Measurements from ENCODE around the gene ZNF682.
"Not testable (repeated sequence)": the region's sequence is repeated elsewhere in the genome, so short reads cannot be mapped to it uniquely, and the experiment has no call there.

The ZNF682 gene

GRCh38 chr19:19964416-19964815, 74.9 kb downstream of the ZNF682 start:
- H3K4me3 ChIP-seq (ENCODE audit: low read length), result no peak overlapping the region
- TF ChIP-seq, protein P1, sequence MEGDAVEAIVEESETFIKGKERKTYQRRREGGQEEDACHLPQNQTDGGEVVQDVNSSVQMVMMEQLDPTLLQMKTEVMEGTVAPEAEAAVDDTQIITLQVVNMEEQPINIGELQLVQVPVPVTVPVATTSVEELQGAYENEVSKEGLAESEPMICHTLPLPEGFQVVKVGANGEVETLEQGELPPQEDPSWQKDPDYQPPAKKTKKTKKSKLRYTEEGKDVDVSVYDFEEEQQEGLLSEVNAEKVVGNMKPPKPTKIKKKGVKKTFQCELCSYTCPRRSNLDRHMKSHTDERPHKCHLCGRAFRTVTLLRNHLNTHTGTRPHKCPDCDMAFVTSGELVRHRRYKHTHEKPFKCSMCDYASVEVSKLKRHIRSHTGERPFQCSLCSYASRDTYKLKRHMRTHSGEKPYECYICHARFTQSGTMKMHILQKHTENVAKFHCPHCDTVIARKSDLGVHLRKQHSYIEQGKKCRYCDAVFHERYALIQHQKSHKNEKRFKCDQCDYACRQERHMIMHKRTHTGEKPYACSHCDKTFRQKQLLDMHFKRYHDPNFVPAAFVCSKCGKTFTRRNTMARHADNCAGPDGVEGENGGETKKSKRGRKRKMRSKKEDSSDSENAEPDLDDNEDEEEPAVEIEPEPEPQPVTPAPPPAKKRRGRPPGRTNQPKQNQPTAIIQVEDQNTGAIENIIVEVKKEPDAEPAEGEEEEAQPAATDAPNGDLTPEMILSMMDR (conservative IDR thresholded peaks at IDR 0.05; ENCODE audit: low read depth, low read length), result no peak
- DNase-seq (ENCODE audit: low read depth), result no peak

DNA sequence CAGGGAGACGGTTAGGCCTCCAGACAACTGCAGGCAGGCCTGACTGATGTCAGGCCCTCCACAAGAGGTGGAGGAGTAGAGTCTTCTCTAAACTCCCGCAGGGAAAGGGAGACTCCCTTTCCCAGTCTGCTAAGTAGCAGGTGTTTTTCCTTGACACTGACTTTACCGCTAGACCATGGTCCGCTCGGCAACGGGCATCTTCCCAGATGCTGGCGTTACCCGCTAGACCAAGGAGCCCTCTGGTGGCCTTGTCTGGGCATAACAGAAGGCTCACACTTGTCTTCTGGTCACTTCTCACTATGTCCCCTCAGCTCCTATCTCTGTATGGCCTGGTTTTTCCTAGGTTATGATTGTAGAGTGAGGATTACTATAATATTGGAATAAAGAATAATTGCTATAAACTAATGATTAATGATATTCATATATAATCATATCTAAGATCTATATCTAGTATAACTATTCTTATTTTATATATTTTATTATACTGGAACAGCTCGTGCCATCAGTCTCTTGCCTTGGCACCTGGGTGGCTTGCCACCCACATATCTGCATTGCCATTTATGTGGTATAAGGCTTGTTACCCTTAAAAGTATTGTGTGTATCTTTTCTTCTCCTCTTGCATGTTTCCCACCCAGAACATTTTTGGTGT, 80.0 kb downstream of the ZNF682 start:
- DNase-seq (ENCODE audit: low read depth), result peak; percentile 0
- TF ChIP-seq, protein P1 (conservative IDR thresholded peaks at IDR 0.05; ENCODE audit: low read depth, low read length), result peak; percentile 51
- H3K4me3 ChIP-seq (ENCODE audit: low read length), result not testable (repeated sequence)

DNA sequence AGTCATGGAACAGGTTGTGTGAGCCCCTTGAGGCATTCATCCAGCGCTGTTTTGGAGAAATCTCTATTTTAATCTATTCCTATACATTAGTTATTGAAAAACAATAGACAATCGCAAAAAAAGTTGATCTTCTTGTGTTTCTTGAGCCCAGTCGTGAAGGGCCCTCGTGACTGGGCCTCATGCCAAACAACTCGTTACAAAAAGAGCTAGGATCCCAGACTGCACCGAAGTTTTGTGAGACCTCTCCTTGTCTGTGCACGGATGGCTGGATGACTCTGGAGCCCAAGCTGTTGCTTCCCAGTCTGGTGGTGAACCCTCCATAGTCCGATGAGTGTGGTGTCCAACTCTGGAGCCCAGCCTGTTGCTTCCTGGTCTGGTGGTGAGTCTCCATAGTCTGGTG, 81.5 kb downstream of the ZNF682 start:
- not testable (repeated sequence) for DNase-seq (ENCODE audit: low read depth); H3K4me3 ChIP-seq (ENCODE audit: low read length)

GRCh38 chr19:19956434-19957075, 82.8 kb downstream of the ZNF682 start:
- TF ChIP-seq, protein P1 (conservative IDR thresholded peaks at IDR 0.05; ENCODE audit: low read depth, low read length), result no peak
- no peak overlapping the region for H3K4me3 ChIP-seq (ENCODE audit: low read length)
- no peak for DNase-seq (ENCODE audit: low read depth)

DNA sequence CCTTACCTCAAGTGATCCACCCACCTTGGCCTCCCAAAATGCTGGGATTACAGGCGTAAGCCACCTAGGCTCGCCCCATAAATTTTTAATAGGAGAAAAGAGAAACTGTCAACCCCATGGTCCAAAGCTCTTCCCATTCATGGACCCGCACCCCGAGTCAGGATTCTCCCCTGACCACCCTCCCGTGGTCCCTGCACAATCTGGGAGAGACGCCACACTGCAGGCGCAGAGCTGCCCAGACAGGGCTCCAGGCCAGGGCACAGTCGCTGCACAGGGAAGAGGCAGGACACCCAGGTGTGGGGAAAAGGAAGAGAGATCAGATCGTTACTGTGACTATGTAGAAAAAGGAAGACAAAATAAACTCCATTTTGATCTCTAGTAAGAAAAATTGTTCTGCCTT, 84.1 kb downstream of the ZNF682 start:
- TF ChIP-seq, protein P1 (conservative IDR thresholded peaks at IDR 0.05; ENCODE audit: low read depth, low read length), result no peak
- no peak overlapping the region for H3K4me3 ChIP-seq (ENCODE audit: low read length)
- DNase-seq (ENCODE audit: low read depth), result no peak

Measured in retinal pigment epithelial cell (primary cell).